ENCODE results near the gene PPP1R13B.

PPP1R13B gene

GRCh38 chr14:103867523-103867953 lies 20.2 kb upstream of the PPP1R13B start:
- no peak for DNase-seq (ENCODE audit: extremely low read depth, low read depth)
- H3K4me3 ChIP-seq (replicated peaks; ENCODE audit: low read depth, low read length): no peak overlapping the region
- TF ChIP-seq CTCF (IDR thresholded peaks at IDR 0.05; ENCODE audit: low read depth, low read length, missing control alignments): no peak

GRCh38 chr14:103867020-103867419 lies 19.6 kb upstream of the PPP1R13B start:
- TF ChIP-seq CTCF (IDR thresholded peaks at IDR 0.05; ENCODE audit: low read depth, low read length, missing control alignments): no peak
- DNase-seq (ENCODE audit: extremely low read depth, low read depth): no peak
- no peak overlapping the region for H3K4me3 ChIP-seq (replicated peaks; ENCODE audit: low read depth, low read length)

- no peak overlapping the region for H3K4me3 ChIP-seq (replicated peaks; ENCODE audit: low read depth, low read length)
- no peak for TF ChIP-seq CTCF (IDR thresholded peaks at IDR 0.05; ENCODE audit: low read depth, low read length, missing control alignments)
- no peak for DNase-seq (ENCODE audit: extremely low read depth, low read depth)
Observed at GRCh38 chr14:103863245-103863644, 15.9 kb upstream of the PPP1R13B start.

GRCh38 chr14:103862393-103862782 lies 15.0 kb upstream of the PPP1R13B start:
- TF ChIP-seq CTCF (IDR thresholded peaks at IDR 0.05; ENCODE audit: low read depth, low read length, missing control alignments): no peak
- DNase-seq (ENCODE audit: extremely low read depth, low read depth): no peak
- no peak overlapping the region for H3K4me3 ChIP-seq (replicated peaks; ENCODE audit: low read depth, low read length)

GRCh38 chr14:103861413-103862392 lies 14.3 kb upstream of the PPP1R13B start:
- TF ChIP-seq CTCF (IDR thresholded peaks at IDR 0.05; ENCODE audit: low read depth, low read length, missing control alignments): no peak
- DNase-seq (ENCODE audit: extremely low read depth, low read depth): no peak
- no peak overlapping the region for H3K4me3 ChIP-seq (replicated peaks; ENCODE audit: low read depth, low read length)

- no peak for TF ChIP-seq CTCF (IDR thresholded peaks at IDR 0.05; ENCODE audit: low read depth, low read length, missing control alignments)
- DNase-seq (ENCODE audit: extremely low read depth, low read depth): no peak
- no peak overlapping the region for H3K4me3 ChIP-seq (replicated peaks; ENCODE audit: low read depth, low read length)
Observed at GRCh38 chr14:103859416-103860202, 12.2 kb upstream of the PPP1R13B start.

All from HFF-Myc (cell line).